Neutrophil (primary cell): ENCODE data around the gene ITSN2.

Experiments used
- H3K27ac ChIP-seq: fragments of 200-600 bp; sonication (generic); 2 replicates; pipeline ENCODE4 v1.5.1; 2016; ENCODE audit warnings: mild to moderate bottlenecking, moderate library complexity
- H3K27me3 ChIP-seq: fragments of 200-600 bp; sonication (generic); 2 replicates; pipeline ENCODE4 v1.6.0; 2016; ENCODE audit warnings: mild to moderate bottlenecking
- H3K36me3 ChIP-seq: fragments of 200-600 bp; sonication (generic); 2 replicates; pipeline ENCODE4 v1.5.1; 2017
- H3K4me1 ChIP-seq, 2 experiments: fragments of 200-600 bp in 1 of 2; sonication (generic) in 1 of 2; 1 replicate in 1 of 2; 2 replicates in 1 of 2; pipeline versions ENCODE4 v1.5.1 to v1.6.1; 2013 to 2016; ENCODE audit warnings: low read depth in 1 of 2, low read length in 1 of 2, mild to moderate bottlenecking in 1 of 2, moderate library complexity in 1 of 2; ENCODE audit not compliant: control insufficient read depth in 1 of 2, insufficient read depth in 1 of 2
- H3K4me3 ChIP-seq, 2 experiments: fragments of 200-600 bp in 1 of 2; sonication (generic) in 1 of 2; 1 replicate in 1 of 2; 2 replicates in 1 of 2; pipeline ENCODE4 v1.5.1; 2013 to 2016; ENCODE audit warnings: low read depth in 1 of 2, low read length in 1 of 2, mild to moderate bottlenecking in 1 of 2, moderate library complexity in 1 of 2
- H3K9me3 ChIP-seq: fragments of 200-600 bp; sonication (generic); 2 replicates; pipeline ENCODE4 v1.5.1; 2016
- CTCF ChIP-seq: fragments of 200-600 bp; sonication (generic); IDR thresholded peaks from 2 replicates; pipeline ENCODE4 v1.5.1; 2016; ENCODE audit warnings: antibody characterized with exemption

The ITSN2 gene

GRCh38 chr2:24238158-24238557 is 122.2 kb downstream of the ITSN2 start:
- Histone ChIP-seq H3K27me3 (no peaks in the 10 kb centered on the region), H3K4me1 (peaks cover 6% of the 10 kb centered on the region in 2 experiments), H3K4me3 (no peak overlapping the region), H3K36me3 (peaks cover 48% of the 10 kb centered on the region), H3K9me3 (no peaks in the 10 kb centered on the region), H3K27ac (no peak overlapping the region)
- TF ChIP-seq CTCF = no peak

GRCh38 chr2:24237313-24237712 is 123.0 kb downstream of the ITSN2 start:
- Histone ChIP-seq H3K27ac (no peak overlapping the region), H3K36me3 (peaks cover 48% of the 10 kb centered on the region), H3K27me3 (no peaks in the 10 kb centered on the region), H3K4me3 (no peak overlapping the region), H3K4me1 (peaks cover 6% of the 10 kb centered on the region in 2 experiments), H3K9me3 (no peaks in the 10 kb centered on the region)
- TF ChIP-seq CTCF = no peak

GRCh38 chr2:24233321-24233720 is 127.0 kb downstream of the ITSN2 start:
- Histone ChIP-seq H3K27ac (no peak overlapping the region), H3K4me1 (no peaks in the 10 kb centered on the region), H3K36me3 (peaks cover 58% of the 10 kb centered on the region), H3K9me3 (no peaks in the 10 kb centered on the region), H3K4me3 (no peak overlapping the region), H3K27me3 (no peaks in the 10 kb centered on the region)
- no peak for TF ChIP-seq CTCF

GRCh38 chr2:24231461-24231881 is 128.9 kb downstream of the ITSN2 start:
- H3K27me3 ChIP-seq = no peaks in the 10 kb centered on the region
- H3K4me3 ChIP-seq = no peak overlapping the region
- H3K9me3 ChIP-seq = no peaks in the 10 kb centered on the region
- no peak for TF ChIP-seq CTCF
- H3K36me3 ChIP-seq = peaks cover 51% of the 10 kb centered on the region
- no peak overlapping the region for H3K27ac ChIP-seq
- H3K4me1 ChIP-seq = no peaks in the 10 kb centered on the region

- no peaks in the 10 kb centered on the region for H3K9me3 ChIP-seq
- no peak for TF ChIP-seq CTCF
- H3K27me3 ChIP-seq = no peaks in the 10 kb centered on the region
- no peak overlapping the region for H3K27ac ChIP-seq
- peaks cover 58% of the 10 kb centered on the region for H3K36me3 ChIP-seq
- H3K4me3 ChIP-seq = no peak overlapping the region
- H3K4me1 ChIP-seq = no peaks in the 10 kb centered on the region
Observed at GRCh38 chr2:24228470-24228869, 131.9 kb downstream of the ITSN2 start.
